Measurements from ENCODE around the gene DENND1A. TPM values are rescaled to one million over a fixed set of nuclear protein-coding genes. Genes with fewer than 3 reads are reported as not detected.

Gene DENND1A
- total RNA-seq, 1 donor from 2014 or later = 25.2 TPM

DNA sequence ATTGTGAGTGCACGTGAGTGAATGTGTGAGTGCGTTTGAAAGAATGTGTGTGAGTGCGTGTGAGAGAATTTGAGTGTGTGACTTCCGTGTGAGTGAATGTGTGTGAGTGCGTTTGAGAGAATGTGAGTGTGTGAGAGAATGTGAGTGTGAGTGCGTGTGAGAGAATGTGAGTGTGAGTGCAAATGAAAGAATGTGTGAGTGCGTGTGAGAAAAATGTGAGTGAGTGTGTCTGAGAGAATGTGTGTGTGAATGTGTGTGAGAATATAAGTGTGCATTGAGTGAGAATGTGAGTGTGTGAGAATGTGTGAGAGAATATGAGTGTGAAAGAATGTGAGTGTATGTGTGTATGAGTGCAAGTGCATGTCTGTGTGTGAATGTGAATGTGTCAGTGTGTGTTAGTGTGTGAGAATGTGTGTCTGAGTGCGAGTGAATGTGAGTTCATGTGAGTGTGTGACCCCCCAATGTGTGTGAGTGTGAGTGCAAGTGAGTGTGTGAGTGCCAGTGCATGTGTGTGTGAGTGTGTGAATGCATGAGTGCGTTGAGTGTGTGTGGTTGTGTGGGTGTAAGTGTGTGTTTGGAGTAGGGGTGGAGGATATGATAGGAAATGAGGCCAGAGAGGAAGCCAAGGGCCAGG, 43.8 kb upstream of the DENND1A start:
- Mint-ChIP-seq H3K9me3 (no peaks in the 10 kb centered on the region), H3K36me3 (ENCODE audit: low read depth) (no peaks in the 10 kb centered on the region), H3K27ac (no peak overlapping the region), H3K4me1 (no peaks in the 10 kb centered on the region), H3K27me3 (peaks cover 1% of the 10 kb centered on the region), H3K4me3 (no peak overlapping the region)
- CTCF ChIA-PET = no interaction called here
- no peak for ATAC-seq (ENCODE audit: low read depth)
- TF ChIP-seq, protein P1, sequence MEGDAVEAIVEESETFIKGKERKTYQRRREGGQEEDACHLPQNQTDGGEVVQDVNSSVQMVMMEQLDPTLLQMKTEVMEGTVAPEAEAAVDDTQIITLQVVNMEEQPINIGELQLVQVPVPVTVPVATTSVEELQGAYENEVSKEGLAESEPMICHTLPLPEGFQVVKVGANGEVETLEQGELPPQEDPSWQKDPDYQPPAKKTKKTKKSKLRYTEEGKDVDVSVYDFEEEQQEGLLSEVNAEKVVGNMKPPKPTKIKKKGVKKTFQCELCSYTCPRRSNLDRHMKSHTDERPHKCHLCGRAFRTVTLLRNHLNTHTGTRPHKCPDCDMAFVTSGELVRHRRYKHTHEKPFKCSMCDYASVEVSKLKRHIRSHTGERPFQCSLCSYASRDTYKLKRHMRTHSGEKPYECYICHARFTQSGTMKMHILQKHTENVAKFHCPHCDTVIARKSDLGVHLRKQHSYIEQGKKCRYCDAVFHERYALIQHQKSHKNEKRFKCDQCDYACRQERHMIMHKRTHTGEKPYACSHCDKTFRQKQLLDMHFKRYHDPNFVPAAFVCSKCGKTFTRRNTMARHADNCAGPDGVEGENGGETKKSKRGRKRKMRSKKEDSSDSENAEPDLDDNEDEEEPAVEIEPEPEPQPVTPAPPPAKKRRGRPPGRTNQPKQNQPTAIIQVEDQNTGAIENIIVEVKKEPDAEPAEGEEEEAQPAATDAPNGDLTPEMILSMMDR (IDR thresholded peaks at IDR 0.05) = no peak
- DNase-seq = no peak
- POLR2A ChIA-PET = no interaction called here
- intact Hi-C loops (cut with micrococcal nuclease) = no loop called here

DNA sequence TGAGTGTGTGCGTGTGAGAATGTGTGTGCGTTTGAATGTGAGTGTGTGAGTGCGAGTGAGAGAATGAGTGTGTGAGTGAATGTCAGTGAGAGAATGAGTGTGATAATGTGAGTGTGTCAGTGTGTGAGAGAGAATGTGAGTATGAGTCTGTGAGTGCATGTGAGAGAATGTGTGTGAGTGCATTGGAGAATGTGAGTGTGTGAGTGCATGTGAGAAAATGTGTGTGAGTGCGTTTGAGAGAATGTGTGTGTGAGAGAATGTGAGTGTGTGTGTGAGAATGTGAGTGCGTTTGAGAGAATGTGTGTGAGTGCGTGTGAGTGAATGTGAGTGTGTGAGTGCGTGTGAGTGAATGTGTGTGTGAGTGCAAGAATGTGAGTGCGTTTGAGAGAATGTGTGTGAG, 42.7 kb upstream of the DENND1A start:
- no peak overlapping the region for H3K27ac Mint-ChIP-seq
- H3K9me3 Mint-ChIP-seq = no peaks in the 10 kb centered on the region
- no peaks in the 10 kb centered on the region for H3K36me3 Mint-ChIP-seq (ENCODE audit: low read depth)
- no peak overlapping the region for H3K4me3 Mint-ChIP-seq
- POLR2A ChIA-PET = no interaction called here
- ATAC-seq (ENCODE audit: low read depth) (no peak), DNase-seq (no peak)
- H3K4me1 Mint-ChIP-seq = no peaks in the 10 kb centered on the region
- intact Hi-C loops (cut with micrococcal nuclease) = no loop called here
- peaks cover 2% of the 10 kb centered on the region for H3K27me3 Mint-ChIP-seq
- CTCF ChIA-PET = no interaction called here
- TF ChIP-seq, protein P1 (IDR thresholded peaks at IDR 0.05) = no peak

DNA sequence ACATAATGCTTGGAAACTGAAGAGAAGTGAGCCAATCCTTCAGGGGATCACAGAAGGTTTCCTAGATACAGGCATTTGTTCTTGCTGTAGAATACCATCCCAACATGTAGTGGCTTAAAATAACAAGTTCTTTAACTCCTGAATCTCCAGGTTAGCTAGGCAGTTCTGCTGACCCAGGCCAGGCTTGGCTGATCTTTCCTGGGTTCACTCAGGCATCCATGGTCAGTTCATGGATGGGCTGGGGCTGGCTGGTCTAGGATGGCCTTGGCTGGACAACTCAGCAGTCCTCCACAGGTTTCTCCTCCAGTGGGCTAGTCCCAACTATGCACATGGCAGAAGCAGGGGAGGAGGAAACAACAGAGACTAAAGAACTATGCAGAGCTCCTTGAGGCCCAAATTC, 37.4 kb upstream of the DENND1A start:
- ChIA-PET POLR2A (no interaction called here), CTCF (no interaction called here)
- Mint-ChIP-seq H3K4me1 (peaks cover 14% of the 10 kb centered on the region), H3K27ac (no peak overlapping the region), H3K36me3 (ENCODE audit: low read depth) (no peaks in the 10 kb centered on the region), H3K9me3 (no peaks in the 10 kb centered on the region), H3K4me3 (no peak overlapping the region), H3K27me3 (peaks cover 14% of the 10 kb centered on the region)
- intact Hi-C loops (cut with micrococcal nuclease) = loop anchor here (10.0 kb wide), 1 partner anchor 423 kb away; no protein-coding TSS in a partner anchor
- ATAC-seq (ENCODE audit: low read depth) (no peak), DNase-seq (no peak)
- TF ChIP-seq, protein P1 (IDR thresholded peaks at IDR 0.05) = no peak

DNA sequence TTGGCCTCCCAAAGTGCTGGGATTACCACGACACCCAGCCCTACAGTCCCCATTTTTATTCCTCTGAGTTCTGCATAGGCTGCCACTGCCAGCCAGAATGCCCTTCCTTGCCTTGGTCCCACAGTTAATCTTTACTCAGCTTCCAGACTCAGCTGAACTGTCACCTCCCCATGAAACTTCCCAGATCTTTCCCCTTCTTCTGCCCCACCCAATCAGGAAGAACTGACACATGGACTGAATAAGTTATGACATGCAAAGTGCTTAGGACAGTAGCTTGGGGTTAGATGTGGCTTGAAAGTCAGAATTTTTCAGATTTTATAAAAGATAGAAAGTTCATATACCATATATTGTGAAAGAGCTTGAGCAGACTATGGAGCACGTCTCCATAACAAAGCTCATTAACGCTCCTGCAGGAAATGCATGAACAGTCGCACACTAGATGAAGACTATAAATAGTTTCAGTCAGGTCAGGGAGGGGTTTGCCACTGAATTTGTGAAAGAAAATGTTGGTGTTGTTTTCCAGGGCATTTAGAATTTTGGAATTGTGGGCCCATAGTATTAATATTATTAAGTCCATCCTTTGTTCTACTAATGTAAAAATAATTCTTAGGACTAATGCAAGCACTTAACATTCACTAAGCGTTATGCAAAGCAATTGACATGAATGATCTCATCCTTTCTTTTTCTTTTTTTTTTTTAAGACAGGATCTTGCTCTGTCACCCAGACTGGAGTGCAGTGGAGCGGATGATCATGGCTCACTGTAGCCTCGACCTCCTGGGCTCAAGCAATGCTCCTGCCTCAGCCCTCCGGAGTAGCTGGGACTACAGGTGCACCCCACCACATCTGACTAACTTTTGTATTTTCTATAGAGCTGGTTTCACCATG, 36.1 kb upstream of the DENND1A start:
- no peak for ATAC-seq (ENCODE audit: low read depth)

DNA sequence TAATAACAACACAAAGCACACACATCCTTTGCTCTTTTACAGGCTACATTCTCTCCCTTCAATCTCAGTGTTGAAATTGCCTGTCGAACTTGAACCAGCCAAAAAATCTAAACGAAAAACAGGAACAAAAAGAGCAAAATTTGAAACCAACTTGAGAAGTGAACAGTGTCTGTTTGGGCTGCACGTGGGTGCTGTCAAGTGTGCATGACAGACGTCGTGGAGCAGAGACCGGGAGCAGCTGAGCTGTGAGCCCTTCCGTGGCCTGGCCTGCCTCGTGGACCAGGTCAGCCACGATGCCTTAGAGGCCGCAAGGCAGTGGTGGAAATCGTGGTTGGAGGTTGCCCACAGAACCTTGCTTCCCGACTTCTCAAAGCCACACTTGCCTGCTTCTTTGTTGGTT, 34.8 kb upstream of the DENND1A start:
- H3K27ac Mint-ChIP-seq = no peak overlapping the region
- intact Hi-C loops (cut with micrococcal nuclease) = loop anchor here (10.0 kb wide), 1 partner anchor 420 kb away; no protein-coding TSS in a partner anchor
- H3K36me3 Mint-ChIP-seq (ENCODE audit: low read depth) = no peaks in the 10 kb centered on the region
- H3K9me3 Mint-ChIP-seq = no peaks in the 10 kb centered on the region
- TF ChIP-seq, protein P1 (IDR thresholded peaks at IDR 0.05) = no peak
- no peak for ATAC-seq (ENCODE audit: low read depth)
- peaks cover 24% of the 10 kb centered on the region for H3K27me3 Mint-ChIP-seq
- H3K4me1 Mint-ChIP-seq = peaks cover 14% of the 10 kb centered on the region
- no peak for DNase-seq
- CTCF ChIA-PET = no interaction called here
- H3K4me3 Mint-ChIP-seq = no peak overlapping the region
- POLR2A ChIA-PET = no interaction called here

More for the DNA sequence above, 36.1 kb upstream of the DENND1A start:
- H3K4me1 Mint-ChIP-seq = peaks cover 14% of the 10 kb centered on the region
- H3K36me3 Mint-ChIP-seq (ENCODE audit: low read depth) = no peaks in the 10 kb centered on the region
- no peak overlapping the region for H3K4me3 Mint-ChIP-seq
- TF ChIP-seq, protein P1 (IDR thresholded peaks at IDR 0.05) = no peak
- intact Hi-C loops (cut with micrococcal nuclease) = loop anchor here (10.0 kb wide), 1 partner anchor 421 kb away; no protein-coding TSS in a partner anchor
- no peaks in the 10 kb centered on the region for H3K9me3 Mint-ChIP-seq
- ChIA-PET CTCF (no interaction called here), POLR2A (no interaction called here)
- peaks cover 15% of the 10 kb centered on the region for H3K27me3 Mint-ChIP-seq
- no peak for DNase-seq
- no peak overlapping the region for H3K27ac Mint-ChIP-seq

Data from activated B cell treated with CpG ODN at 0.5 μM for 24 hours (primary cell).